Parietal lobe (tissue), 2 donors: ENCODE data around the gene RNASE2. TPM values are rescaled to one million over a fixed set of nuclear protein-coding genes. Genes with fewer than 3 reads are reported as not detected.

Experiments
- small RNA-seq: library from RNA; depleted of rRNA; stranded (forward); fragments of <200 nt; gene quantifications from one replicate; pipeline ENCODE3, GENCODE V24; 2014; ENCODE audit warnings: low replicate concordance
- total RNA-seq: library from RNA; depleted of rRNA; stranded (reverse); fragments of >200 nt; gene quantifications from one replicate; pipeline ENCODE4 v1.2.3, GENCODE V29; 2014

RNASE2 gene
- not detected for total RNA-seq

DNA sequence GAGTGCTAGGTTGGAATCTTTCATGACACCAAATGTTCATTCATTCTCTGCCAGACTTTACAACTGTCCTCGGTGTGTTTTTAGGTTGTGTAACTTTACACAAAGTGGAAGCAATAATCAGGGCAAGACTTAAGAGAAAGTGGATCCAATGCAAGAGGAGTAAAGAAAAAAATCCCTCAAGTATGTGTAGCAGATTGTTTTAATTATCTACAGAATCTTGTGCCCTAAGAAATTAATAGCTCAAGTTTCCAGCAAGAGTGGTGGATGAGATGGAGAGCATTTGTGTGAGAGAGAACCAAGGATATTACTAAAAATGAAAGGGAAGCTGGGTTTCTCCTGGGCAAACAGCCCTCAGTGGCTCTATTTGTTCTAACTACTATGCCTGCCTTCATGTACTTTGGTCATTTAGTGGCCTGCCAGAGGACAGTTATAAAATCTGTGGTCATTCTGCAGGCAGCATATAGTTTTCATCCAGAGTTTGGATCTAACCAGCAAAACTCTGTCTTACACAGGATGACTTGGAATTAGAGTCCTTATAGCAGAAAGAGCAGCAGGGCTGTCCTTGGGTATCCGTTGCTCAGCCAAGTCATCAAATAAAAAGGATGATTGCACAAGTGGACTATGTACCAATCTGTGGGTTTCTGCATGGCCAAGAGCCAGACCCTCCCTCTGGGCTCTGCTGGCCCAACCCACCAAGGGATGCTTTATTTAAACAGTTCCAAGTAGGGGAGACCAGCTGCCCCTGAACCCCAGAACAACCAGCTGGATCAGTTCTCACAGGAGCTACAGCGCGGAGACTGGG is at the start of gene RNASE2:
Gene RNASE2 (plus strand): TSS at position 752 of the 802 bp plus-strand sequence. CDS start 285 bp downstream, outside the sequence.

DNA sequence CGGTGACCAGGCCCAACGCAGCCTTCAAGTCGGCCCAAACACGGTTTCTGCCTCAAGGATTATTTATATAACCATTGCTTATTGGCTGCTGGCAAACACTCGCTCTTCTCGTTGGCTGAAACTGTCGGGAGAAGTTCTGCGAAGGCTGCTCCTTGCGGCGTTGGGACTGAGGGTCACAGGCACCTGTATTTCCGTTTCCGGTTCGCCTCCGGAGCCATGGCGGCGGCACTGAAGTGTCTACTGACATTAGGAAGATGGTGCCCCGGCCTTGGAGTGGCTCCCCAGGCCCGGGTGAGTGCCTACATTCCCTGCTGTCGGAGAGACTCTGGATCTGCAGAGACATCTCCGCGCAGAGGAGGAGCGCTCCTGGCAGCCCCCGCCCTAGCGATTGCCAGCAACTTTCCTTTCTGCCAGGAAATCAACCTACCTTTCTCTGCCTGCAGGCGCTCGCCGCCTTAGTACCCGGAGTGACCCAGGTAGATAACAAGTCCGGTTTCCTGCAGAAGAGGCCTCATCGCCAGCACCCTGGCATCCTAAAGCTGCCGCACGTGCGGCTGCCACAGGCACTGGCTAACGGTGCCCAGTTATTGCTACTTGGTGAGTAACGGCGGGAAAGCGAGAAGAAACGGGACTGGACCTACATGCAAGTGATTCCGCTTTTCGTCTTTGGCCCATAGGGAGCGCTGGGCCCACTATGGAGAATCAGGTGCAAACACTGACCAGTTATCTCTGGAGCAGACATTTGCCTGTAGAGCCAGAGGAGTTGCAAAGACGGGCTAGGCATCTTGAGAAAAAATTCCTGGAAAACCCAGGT is 34.7 kb downstream of the RNASE2 start, which contains the start of gene METTL17:
Gene METTL17 (plus strand): TSS at position 194 of the 814 bp plus-strand sequence. CDS start 23 bp downstream, at position 217.

DNA sequence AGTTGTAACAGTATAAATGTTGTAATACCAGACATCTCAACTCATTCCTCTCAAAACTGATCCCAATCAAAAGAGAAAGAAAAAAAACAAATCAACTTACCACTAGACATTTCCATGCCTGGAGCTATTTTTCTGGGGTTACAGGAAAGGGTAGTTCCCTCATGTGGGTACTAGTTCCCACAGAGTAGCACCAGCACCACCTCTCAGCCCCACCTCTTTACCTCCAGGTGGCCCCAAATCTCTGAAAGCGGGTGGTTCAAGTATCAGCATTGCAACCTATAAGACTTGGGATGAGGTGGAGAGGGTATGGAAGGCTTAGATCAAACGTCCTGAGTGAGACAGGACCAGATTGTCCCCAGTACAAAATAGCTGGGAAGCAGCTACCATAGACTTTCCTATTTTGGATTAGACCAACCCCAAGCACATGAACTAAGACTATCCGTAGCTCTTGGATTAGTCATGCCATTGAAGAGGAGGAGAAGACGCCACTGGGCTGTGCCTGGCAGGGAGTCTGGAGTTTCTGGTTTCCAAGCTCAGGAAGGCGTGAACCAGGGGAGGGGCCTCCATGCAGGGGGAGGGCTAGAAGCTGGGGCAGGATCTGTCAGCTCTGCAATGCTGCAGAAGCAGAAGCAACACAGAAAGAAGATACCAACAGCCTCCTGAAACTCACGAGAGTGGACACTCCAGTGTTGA is 43.5 kb downstream of the RNASE2 start, which contains the start of gene SLC39A2:
Gene SLC39A2 (plus strand): TSS at position 620 of the 693 bp plus-strand sequence. CDS start 154 bp downstream, outside the sequence.

Small RNA genes lying within 50 kb of the gene (small RNA-seq; reads per million reads assigned to genes)
- gene RN7SL189P = not detected

Other genes starting within 250 kb of the RNASE2 start
- gene EDDM3A, start 209.6 kb upstream of the RNASE2 start, total RNA-seq = not detected
- gene EDDM3B, start 187.1 kb upstream of the RNASE2 start, total RNA-seq = not detected
- not detected for gene RNASE6, start 174.2 kb upstream of the RNASE2 start, total RNA-seq
- gene RNASE1, start 152.6 kb upstream of the RNASE2 start, total RNA-seq = 7.8 TPM
- gene RNASE3, start 64.1 kb upstream of the RNASE2 start, total RNA-seq = not detected
- gene METTL17, start 34.5 kb downstream of the RNASE2 start, total RNA-seq = 47.0 TPM
- not detected for gene SLC39A2, start 43.8 kb downstream of the RNASE2 start, total RNA-seq
- gene NDRG2, start 69.6 kb downstream of the RNASE2 start, total RNA-seq = 105 TPM
- gene TPPP2, start 74.7 kb downstream of the RNASE2 start, total RNA-seq = not detected
- gene RNASE13, start 79.3 kb downstream of the RNASE2 start, total RNA-seq = not detected
- gene RNASE7, start 86.9 kb downstream of the RNASE2 start, total RNA-seq = not detected
- gene RNASE8, start 102.3 kb downstream of the RNASE2 start, total RNA-seq = not detected
- 20.7 TPM for gene ARHGEF40, start 114.8 kb downstream of the RNASE2 start, total RNA-seq
- gene ZNF219, start 143.2 kb downstream of the RNASE2 start, total RNA-seq = 11.9 TPM
- gene TMEM253, start 145.6 kb downstream of the RNASE2 start, total RNA-seq = not detected
- gene OR5AU1, start 200.6 kb downstream of the RNASE2 start, total RNA-seq = not detected